SU-DHL-6 (cell line): ENCODE measurements around the gene SLC6A2.

Experiments used
- CTCF ChIP-seq: fragments of 200-600 bp; sonication (generic); IDR thresholded peaks from one replicate; pipeline ENCODE4 v1.5.1; 2017; ENCODE audit warnings: antibody characterized with exemption, mild to moderate bottlenecking, low read length, moderate library complexity; ENCODE audit not compliant: insufficient read depth, poor library complexity, severe bottlenecking
- EZH2phosphoT487 ChIP-seq: fragments of 200-600 bp; sonication (generic), shearing (Covaris generic); conservative IDR thresholded peaks from 2 replicates; pipeline ENCODE4 v1.6.1; 2018; ENCODE audit warnings: mild to moderate bottlenecking, antibody characterized with exemption, low read length, moderate library complexity, mixed read lengths

- TF ChIP-seq CTCF (no peak), EZH2phosphoT487 (no peak)
These were observed 15.6 kb downstream of the SLC6A2 start for GRCh38 chr16:55671206-55671973.
